HEK293 (cell line): ENCODE measurements around the gene USP35.

ENCODE experiments used
- CTCF ChIP-seq: fragments of 450-650 bp; formaldehyde crosslinking; IDR thresholded peaks from 2 replicates; pipeline ENCODE4 v1.5.1; 2016; ENCODE audit warnings: missing biosample characterization, missing genetic modification characterization
- PRDM10 ChIP-seq: fragments of 450-650 bp; formaldehyde crosslinking; IDR thresholded peaks from 2 replicates; pipeline ENCODE4 v1.5.1; 2016; ENCODE audit warnings: missing biosample characterization, missing genetic modification characterization
- ZSCAN30 ChIP-seq: fragments of 450-650 bp; IDR thresholded peaks from 2 replicates; pipeline ENCODE4 v1.5.1; 2018; ENCODE audit warnings: missing biosample characterization, mild to moderate bottlenecking, missing genetic modification characterization, moderate library complexity

- TF ChIP-seq CTCF (no peak), PRDM10 (tag by site-specific recombination) (no peak), ZSCAN30 (tag by site-specific recombination) (no peak)
Measured at GRCh38 chr11:78255919-78256318, 67.2 kb downstream of the USP35 start.
